HG03066 (cell line): Measurements from ENCODE around the gene HGF.
A peak's percentile ranks its signal among the peaks of the same experiment; 100 is the strongest.
"Not testable (repeated sequence)": the region's sequence is repeated elsewhere in the genome, so short reads cannot be mapped to it uniquely, and the experiment has no call there.

Experiments
- ATAC-seq: cut with Tn5 transposase; IDR thresholded peaks from one replicate; pipeline ENCODE4 v1.9.1; 2021; ENCODE audit warnings: low read depth; ENCODE audit not compliant: unreplicated experiment

HGF gene

DNA sequence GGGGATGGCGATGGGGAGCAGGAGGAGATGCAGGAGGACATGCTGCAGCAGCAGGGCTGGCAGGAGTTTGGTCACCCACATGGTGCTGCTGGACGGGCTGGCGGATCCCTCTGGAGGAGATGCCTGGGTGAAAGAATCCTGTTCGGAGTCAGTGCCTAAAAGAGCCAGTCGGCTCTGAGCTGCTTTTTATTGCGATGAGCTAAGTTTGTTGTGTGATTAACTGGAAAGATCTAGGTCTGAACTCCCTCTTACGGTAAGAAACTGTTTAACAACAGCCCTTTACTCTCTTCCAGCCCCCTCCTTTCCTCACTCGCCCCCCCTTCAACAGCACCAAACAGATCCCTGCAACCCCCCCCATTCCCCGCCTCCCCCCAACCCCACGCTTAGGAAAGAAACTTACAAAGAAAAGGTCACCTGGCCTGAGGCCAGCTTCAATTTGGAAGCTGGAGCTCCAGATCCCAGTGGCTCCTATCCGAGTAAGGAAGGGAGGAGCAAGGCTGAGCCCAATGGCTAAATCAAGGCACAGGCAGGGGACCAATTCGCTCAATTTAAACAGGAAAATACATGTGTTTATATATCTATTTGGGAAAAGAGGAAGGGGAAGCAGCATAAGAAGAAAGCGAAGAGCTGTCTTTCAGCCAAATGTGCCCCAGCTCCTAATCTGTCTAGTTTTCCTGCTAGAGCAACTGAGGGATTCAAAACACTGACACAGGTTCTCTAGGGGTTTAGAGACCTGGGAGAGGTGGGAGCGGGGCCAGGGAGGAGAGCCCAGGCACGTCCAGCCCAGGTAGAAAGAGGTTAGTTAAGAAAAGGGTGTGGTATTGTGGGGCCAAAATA, at the start of gene HGF:
Gene HGF (minus strand): TSS at position 157 of the 837 bp plus-strand sequence. CDS start 76 bp downstream, at position 81.
- ATAC-seq = no peak

DNA sequence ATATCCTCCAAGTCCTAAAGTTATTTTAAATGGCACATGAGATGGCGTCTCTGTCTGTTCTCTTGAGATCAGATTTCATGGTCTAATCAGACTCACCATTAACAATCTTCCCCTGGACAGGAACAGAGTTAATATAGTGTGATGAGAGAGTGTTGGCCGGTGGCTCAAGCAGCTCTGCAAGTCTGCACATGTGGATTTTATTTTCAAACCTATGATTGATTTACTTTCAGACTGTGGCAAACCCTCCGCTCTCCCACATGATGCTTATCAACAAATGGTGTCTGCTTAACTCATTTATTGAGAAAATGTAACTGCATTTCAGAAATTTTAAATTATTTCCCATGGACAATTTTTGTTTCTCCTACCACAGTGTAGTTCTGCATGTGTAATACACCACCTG, 46.5 kb upstream of the HGF start:
- ATAC-seq = no peak

DNA sequence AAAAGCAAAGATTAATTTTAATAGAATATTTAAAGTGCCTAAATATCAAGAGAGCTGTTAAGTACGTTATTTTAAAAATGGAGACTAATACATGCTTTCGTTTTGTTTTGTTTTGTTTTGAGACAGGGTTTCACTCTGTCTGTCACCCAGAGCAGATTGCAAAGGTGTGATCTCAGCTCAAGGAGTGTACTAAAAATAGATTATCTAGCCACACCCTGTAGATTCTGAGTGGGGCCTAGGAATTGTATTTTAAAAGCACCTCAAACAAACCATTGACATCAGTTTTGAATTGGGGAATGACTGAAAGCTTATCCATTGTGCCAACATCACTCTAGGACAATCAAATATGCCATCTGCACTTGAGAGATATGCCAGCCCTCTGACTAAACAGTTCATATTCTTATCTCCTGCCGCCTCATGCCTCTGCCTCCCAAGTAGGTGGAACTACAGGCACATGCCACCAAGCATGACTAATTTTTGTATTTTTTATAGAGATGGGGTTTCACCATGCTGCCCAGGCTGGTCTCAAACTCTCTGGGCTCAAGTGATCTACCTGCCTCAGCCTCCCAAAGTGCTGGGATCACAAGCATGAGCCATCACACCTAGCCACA, 43.1 kb upstream of the HGF start:
- ATAC-seq = peak; percentile 94

DNA sequence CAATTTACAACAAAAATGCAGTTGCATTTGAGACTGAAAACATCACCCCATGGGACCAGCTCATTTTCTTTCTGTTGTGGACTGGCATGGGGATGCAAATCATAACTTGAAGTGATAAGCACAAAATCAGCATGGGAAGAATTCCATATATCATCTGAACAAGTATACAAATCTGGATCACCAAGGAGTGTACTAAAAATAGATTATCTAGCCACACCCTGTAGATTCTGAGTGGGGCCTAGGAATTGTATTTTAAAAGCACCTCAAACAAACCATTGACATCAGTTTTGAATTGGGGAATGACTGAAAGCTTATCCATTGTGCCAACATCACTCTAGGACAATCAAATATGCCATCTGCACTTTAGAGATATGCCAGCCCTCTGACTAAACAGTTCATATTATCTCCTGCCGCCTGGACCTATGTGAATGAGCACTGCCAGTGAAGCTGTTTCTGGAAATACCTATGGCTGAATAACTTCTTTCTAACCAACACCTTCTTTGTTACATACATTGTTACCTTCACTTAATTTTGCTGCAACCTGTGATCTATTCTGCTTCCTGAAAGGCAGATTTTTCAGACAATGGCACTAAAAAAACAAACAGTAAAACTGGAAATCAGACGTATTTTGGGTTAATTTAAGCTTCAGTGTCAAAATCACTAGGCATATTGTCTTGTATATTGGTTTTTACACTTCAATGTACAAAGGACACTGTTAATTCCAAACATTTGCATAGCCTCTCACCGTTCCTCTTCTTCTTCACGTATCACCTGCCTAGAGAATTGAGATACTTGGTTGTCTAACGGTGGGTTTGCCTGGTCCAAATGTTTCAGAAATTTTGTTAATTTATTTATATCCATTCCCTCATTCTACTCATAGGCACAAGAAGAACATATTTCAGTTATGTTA, 42.4 kb upstream of the HGF start:
- ATAC-seq = peak; percentile 63

DNA sequence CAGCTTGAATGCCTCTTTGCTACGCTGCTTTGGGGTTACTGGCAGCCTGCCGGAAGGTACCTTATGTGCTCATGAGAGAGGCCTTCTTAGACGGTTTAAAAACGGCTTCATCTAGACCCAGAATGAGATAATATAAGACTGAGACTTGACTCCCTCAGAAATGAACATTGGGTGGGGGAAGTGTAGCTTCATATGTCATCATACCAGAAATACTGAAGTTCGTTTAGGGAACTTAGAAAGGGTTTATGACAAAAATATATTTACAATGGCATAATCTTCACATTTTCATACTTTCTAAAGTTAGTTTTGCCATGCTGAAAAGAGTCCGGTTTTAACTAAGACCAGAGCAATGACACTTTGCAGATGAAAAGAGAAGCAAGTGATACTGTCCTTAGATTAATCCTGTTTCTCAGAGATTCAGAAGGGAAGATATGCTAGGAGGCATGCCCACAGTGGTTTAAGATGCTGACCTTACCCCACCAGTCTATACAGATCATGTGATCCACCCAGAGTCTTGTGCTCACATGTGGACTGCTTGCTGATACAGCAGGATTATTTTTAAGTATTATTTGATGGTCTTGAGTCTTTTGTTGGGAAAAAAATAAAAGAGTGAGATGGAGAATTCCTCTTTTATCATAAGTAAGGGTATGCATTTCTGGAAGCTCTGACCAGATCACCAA, 40.8 kb upstream of the HGF start:
- ATAC-seq = no peak

DNA sequence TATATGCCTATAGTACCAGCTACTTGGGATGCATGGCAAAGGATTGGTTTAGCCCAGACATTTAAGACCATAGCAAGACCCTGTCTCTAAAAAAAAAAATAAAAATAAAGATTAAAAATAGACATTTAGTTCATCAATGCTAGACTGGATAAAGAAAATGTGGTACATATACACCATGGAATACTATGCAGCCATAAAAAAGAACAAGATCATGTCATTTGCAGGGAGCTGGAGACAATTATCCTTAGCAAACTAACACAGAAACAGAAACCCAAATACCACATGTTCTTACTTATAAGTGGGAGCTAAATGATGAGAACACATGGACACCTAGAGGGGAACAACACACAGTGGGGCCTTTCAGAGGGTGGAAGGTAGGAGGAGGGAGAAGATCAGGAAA, 38.5 kb upstream of the HGF start:
- ATAC-seq = not testable (repeated sequence)

DNA sequence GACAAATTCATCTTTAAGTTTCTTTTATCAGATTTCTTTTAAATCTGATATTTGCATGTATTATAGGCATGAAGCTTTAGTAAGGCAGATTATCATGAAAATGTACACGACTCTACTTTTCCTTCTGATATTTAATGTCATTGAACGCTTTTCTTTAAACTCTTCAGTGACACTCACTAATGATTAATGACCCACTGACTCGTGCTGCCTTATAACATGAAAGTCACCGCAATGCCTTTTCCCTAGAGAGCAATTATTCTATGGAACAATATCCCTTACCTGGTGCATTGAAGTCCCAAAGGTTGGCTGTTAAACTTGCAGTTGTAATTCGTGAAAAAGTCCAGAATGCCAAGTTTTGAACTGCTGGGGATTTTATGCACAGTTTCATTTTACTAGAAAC, 33.4 kb upstream of the HGF start:
- no peak for ATAC-seq

DNA sequence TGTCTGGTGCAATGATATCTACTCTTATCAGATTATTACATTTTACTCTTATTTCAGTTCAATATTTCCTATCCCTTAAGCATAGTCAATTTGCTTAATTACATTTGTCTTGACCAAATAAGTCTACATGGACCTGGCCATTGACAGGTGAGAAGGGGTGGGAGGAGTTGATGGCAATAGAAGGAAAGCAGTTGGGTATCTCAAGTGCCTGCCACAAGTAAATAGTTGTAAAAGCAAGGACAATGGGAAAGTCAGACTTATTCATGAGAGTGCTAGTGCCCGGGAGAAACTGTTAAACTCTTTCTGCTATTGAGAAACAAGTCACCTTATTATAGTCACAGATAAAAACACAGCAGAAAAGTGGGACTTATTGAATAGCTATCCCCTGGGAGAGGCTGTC, 32.4 kb upstream of the HGF start:
- ATAC-seq = no peak

DNA sequence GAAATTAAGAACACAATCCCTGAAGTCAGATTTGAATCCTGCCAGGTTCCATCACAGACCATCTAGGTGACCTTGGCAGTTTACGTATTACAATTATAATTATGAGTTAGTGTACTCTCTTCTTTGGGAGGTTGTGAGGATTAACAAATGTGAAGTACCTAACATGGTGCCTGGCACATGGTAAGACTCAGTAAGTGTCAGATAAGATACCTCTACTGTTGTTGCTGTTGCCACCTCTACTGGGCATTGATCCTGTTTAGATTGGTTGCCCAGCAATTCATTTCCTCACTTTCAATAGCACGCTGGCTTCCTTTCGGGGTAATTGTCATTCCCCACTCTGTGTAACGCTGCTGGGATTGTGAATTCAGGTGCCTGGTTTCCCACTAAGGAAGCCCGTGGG, 31.7 kb upstream of the HGF start:
- no peak for ATAC-seq

DNA sequence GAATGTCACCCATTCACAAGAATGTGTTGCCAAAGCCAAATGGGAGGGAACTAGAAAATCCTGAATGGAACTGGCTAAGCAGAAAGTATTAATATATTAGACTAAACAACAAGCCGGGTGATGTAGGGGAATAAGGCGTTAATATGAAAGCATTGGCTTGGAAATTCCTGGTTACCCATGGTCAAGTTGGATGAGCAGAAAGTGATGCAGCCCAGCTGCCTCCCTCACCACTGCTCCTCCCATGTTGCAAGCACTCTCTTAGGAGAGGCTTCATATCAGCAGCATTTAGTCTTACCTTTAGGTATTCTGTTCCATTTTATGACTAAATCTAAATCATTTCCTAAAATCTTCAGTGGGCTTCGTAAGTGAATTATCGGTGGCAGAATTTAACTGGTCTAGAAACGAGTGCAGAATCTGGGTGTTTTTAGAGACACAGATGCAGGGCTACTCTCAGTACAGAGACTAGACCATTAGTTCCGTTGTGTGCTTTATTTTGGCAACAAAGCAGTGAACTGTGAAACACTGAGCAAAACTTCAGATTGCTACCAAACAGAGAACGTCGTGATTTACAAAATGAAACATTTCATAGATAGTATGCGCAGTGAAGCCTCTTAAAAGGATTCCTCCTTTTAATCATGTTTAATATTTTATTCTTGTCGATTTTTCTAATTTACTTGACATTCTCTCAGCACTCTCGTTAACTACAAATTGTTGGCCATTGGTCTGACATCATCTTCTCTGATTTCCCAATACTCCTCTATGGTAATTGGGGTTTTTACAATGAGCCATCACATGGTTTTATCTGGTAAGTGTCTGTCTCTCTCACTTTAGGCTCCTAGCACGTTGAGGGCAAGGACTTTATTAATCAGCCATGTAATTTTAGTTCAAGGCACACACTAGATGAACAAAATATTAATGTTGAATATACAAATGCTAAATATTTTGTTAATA, 22.0 kb upstream of the HGF start:
- no peak for ATAC-seq

DNA sequence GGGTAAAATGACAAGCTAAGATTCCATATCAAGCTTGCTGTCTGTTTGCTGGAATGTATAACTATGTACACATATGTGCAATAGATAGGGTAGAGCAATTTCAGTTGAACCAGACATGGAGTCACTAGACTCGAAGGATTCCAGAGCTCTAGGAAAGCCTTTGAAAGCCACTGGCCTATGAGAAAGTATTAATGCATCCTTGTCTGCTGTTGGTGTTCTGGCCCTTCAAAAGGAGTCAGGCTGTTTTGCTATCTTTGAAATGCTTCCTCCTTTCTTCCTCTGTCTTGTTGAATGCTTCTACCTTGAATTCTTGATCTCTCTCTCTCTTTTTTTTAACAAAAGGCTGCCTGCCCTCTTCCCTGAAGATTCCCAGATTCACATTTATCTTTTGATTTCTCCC, 20.8 kb upstream of the HGF start:
- ATAC-seq = no peak

DNA sequence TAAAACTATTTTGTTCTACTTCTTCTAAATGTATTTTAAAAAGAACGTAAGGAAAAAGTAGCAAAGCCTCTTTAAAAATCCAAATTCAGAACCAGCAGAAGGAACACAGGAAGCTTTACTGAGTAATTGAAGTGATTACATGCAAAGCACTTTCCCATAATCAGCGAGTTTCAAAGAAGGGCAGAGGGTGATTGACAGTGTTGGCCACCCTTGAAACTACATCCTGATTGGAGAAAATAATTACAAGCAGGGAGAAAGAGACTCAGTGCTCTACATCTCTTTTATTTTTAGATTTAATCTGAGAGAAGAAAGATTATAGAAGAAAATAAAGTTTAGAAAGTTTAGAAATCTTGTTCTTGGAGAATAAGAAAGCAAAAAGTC, 20.3 kb upstream of the HGF start:
- ATAC-seq = no peak

DNA sequence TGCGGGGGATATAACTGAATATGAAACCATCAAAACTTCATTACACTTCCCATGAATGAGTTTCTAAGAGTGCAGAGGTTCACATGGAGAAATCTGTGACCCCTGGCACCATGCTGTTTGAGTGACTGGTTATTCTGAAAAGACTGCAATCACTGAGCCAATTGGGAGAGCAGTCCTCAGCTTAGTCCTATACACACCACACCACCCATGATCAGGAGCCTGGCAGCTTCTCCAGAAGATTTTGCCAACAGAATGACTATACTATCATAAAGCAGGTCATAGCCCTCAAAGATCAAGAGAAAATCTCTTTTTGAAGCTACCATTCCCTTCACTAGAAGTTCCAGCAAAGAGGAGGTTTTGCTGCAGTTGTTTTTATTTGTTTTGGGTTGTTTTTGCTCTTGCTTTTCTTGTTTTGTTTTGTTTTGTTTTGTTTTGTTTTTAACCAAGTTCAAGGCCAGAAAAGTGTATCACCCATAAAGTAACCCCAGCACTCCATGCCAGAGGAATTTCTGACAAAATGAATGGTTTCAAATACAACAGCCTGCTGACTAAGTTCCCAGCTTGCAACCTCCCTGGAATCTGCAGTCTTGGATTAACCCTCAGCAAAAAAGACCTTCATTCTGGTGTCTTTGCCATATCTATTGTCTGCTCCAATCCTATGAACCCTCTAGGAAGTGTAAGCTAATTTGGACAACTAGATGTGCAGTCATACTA, 19.7 kb upstream of the HGF start:
- no peak for ATAC-seq

DNA sequence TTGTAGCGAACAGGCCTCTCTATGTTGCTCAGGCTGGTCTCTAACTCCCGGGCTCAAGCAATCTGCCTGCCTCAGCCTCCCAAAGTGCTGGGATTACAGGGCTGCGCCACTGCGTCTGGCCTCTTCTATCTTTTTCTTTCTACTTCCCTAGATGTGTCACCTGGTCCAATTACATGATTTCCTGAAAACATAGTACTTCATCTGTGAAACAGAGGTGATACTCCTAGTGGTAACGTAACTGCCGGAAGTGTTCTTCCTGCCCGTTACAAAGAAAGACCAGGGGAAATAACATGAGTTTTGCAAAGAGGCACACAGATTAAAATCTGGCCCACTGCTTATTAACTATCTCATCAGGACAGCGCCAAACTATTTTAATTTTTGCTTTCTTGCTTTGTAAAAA, 18.4 kb upstream of the HGF start:
- ATAC-seq = no peak

DNA sequence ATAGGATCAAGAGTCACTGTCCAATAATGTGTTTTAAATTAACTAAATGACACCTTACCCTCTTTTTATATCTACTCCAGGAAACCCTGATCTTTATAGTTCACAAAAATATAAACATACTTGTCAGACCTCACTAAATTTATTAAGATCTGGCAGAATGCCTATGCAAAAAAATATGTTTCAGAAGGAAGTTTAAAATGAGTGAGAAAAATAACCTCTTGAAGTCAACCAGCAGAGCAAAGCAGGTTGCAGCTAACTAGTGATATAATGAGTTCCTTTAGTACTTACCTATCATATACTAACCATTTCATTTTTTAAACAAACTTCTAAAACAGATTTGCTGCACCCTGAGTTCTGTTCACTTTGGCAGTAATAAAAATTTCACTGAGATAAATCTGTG, 14.0 kb upstream of the HGF start:
- no peak for ATAC-seq

DNA sequence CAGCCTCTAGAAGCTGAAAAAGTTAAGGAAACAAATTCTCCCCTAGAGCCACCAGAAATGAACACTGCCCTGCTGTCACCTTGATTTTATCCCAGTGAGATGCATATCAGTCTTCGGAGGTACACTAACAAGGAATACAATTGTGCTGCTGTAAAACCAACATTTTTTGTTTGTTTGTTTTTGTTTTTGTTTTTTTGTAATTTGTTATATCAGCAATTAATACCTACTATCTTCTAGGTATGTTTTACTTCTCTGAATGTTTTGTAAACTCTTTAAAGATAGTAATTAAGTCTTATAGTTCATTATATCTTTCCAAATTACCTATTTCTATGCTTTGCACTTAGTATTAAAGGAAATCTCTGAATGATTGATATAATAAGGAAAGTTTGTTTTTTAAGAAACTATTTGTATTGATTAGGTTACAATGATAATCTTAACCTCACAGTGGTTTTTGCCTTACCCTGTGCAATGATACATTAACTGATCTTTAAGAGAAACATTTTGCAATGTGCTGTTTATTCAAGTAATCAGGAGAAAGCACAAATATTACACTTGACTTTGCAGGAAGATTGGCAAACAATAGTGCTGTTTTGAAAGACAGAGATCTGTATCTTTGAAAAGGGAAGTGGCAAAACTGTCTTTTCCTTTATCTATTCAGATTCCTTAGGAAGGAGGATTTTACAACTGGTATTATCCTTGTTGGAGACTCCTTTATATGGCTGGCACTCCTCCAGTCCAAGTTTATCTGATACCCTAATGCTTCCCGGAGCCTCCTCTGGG, 11.3 kb upstream of the HGF start:
- no peak for ATAC-seq

DNA sequence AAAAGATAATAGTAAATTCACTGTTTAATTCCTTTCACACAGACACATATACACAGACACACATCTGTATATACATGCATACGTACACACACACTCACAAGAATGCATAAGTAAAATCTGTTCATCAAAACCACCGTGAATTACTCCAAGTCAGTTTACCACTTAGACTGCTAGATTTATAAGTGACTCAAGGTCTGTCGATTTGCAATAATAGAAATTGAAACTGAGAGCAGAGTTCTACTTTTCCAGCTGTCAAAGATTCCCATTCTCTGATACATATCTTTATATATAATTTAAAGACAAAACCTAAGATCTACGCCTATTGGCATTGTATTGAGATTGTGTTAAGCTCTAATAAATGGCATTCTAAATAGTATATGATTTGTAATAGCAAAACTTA, 9.9 kb upstream of the HGF start:
- no peak for ATAC-seq

DNA sequence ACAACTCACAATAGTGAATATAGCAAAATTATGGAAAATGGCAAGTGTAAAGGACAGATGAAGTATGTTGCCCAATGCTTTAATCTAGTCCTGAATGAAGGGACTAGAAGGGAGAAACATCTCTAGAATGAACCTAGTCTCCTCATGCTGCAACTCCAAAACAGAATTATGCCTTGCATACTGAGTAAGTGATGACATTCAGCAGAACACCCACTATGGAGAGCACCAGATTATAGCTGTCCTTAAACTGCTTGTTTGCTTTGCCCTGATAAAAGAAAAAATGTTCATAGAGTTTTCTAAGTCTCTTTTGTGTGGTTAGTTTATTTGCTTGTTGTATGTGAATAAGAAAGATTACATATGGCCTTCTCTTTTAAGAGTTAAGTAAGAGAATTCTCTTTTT, 7.8 kb upstream of the HGF start:
- no peak for ATAC-seq
